ENCODE data around the gene CFAP65. TPM values are rescaled to one million over a fixed set of nuclear protein-coding genes. Genes with fewer than 3 reads are reported as not detected.
A peak's percentile ranks its signal among the peaks of the same experiment; 100 is the strongest.

Gene CFAP65
- total RNA-seq, 2 experiments from 2014 or later = not detected

DNA sequence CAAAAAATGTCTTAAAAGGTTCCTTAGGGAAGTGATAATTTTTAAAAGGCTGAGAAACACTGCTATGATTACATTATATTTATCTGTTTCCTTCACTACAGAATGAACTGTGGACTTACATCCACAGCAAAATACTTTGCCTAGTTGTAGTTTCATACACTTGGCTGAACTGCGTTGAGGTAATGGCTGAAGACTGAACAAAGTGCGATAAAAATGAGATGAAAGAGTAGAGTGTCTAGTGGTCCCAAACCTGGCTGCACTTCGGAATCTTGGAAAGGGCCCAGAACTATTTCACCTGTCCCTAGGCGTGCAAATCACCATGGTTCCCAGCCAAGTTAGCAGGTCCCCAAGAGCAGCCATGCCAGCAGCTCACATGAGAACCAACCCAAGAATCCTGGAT lies 37.6 kb upstream of the CFAP65 start:
- H3K36me3 Mint-ChIP-seq (ENCODE audit: low read depth) = peaks cover 7% of the 10 kb centered on the region
- no peaks in the 10 kb centered on the region for H3K27me3 Mint-ChIP-seq (ENCODE audit: low read depth)
- DNase-seq (no peak), ATAC-seq (no peak)
- ChIA-PET POLR2A (no interaction called here), CTCF (interaction anchor here (0.9 to 1.5 kb wide), 5 partner anchors 25 to 216 kb away, joined by 3 to 4 read pairs (median 3); no protein-coding TSS in a partner anchor)
- no peak overlapping the region for H3K4me3 Mint-ChIP-seq
- H3K27ac Mint-ChIP-seq = no peak overlapping the region
- H3K4me1 Mint-ChIP-seq (ENCODE audit: low read depth) = no peaks in the 10 kb centered on the region
- no peaks in the 10 kb centered on the region for H3K9me3 Mint-ChIP-seq (ENCODE audit: insufficient read depth)

DNA sequence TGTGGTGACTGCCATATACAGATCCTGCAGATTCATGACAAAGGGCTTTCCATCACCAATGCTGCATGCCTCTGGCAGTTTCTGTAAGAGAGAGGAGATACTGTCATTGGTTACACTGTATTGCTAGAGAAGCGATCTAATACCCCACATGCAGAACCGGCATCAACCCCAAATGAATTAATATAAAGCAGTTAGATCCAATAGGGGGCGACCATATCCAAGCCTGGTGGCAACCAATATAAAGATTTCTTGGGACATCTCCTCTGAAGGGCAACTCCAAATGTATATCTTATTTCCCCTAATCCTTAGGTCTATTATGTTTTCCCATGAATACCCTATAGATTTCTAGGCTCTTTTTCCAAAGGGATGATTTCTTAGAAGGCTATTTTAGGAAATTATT lies 36.8 kb upstream of the CFAP65 start:
- Mint-ChIP-seq H3K4me1 (ENCODE audit: low read depth) (no peaks in the 10 kb centered on the region), H3K9me3 (ENCODE audit: insufficient read depth) (no peaks in the 10 kb centered on the region), H3K36me3 (ENCODE audit: low read depth) (peaks cover 7% of the 10 kb centered on the region), H3K4me3 (no peak overlapping the region), H3K27ac (no peak overlapping the region), H3K27me3 (ENCODE audit: low read depth) (no peaks in the 10 kb centered on the region)
- DNase-seq = no peak
- no peak for ATAC-seq
- ChIA-PET POLR2A (no interaction called here), CTCF (interaction anchor here (0.9 to 1.5 kb wide), 5 partner anchors 26 to 217 kb away, joined by 3 to 4 read pairs (median 3); no protein-coding TSS in a partner anchor)

- peaks cover 7% of the 10 kb centered on the region for H3K36me3 Mint-ChIP-seq (ENCODE audit: low read depth)
- no peak overlapping the region for H3K4me3 Mint-ChIP-seq
- POLR2A ChIA-PET = interaction anchor here (1.1 kb wide), 1 partner anchor 29 kb away, joined by 3 read pairs; no protein-coding TSS in a partner anchor
- DNase-seq (no peak), ATAC-seq (no peak)
- no peaks in the 10 kb centered on the region for H3K9me3 Mint-ChIP-seq (ENCODE audit: insufficient read depth)
- no peaks in the 10 kb centered on the region for H3K27me3 Mint-ChIP-seq (ENCODE audit: low read depth)
- CTCF ChIA-PET = interaction anchor here (0.7 to 6.6 kb wide), 6 partner anchors 10 to 199 kb away, joined by 3 to 76 read pairs (median 3); no protein-coding TSS in a partner anchor
- H3K4me1 Mint-ChIP-seq (ENCODE audit: low read depth) = no peaks in the 10 kb centered on the region
- no peak overlapping the region for H3K27ac Mint-ChIP-seq
These were observed 34.9 kb upstream of the CFAP65 start for GRCh38 chr2:219076253-219076652.

DNA sequence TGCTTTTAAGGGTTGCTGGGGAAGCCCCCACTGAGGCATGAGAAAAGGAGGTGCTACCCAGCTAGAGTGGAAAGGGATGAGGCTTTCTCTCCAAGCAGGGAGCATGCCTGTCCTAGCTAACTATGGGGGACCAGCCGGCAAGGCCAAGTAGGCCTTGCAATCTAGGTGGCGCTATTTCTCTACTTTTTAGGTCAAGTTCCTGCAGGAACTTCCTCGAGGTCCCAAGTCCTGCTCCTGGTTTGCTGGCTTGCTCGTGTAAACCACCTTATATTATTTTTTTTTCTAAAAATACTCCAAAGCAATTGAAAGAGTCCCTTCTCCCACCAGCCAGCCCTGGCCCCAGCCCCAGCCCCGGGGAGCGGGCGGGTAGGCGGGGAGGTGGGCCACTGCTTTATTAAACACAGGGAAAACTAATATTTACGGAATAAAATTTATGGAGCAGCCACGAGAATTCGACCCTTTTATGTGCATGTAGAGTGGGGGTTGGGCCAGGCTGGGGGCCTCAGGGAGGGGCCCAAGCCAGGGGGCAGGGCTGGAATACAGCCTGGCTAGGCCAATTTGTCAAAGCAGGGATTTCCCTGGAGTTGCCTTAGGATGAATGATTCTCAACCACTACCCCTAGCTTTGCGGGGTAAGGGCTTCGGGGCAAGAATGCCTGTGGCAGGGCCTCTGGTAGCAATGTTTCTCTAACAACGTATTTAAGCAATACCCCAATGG lies 32.3 kb upstream of the CFAP65 start:
- no peak overlapping the region for H3K4me3 Mint-ChIP-seq
- peaks cover 7% of the 10 kb centered on the region for H3K36me3 Mint-ChIP-seq (ENCODE audit: low read depth)
- POLR2A ChIA-PET = no interaction called here
- H3K9me3 Mint-ChIP-seq (ENCODE audit: insufficient read depth) = no peaks in the 10 kb centered on the region
- CTCF ChIA-PET = interaction anchor here (0.6 to 6.6 kb wide), 24 partner anchors 9 to 1317 kb away, joined by 3 to 76 read pairs (median 4); no protein-coding TSS in a partner anchor
- no peaks in the 10 kb centered on the region for H3K27me3 Mint-ChIP-seq (ENCODE audit: low read depth)
- no peaks in the 10 kb centered on the region for H3K4me1 Mint-ChIP-seq (ENCODE audit: low read depth)
- H3K27ac Mint-ChIP-seq = no peak overlapping the region
- peak; percentile 42 for ATAC-seq
- DNase-seq = peak; percentile 28

GRCh38 chr2:219072741-219073250 lies 31.5 kb upstream of the CFAP65 start:
- Mint-ChIP-seq H3K9me3 (ENCODE audit: insufficient read depth) (no peaks in the 10 kb centered on the region), H3K4me3 (no peak overlapping the region), H3K27ac (no peak overlapping the region), H3K4me1 (ENCODE audit: low read depth) (no peaks in the 10 kb centered on the region), H3K27me3 (ENCODE audit: low read depth) (no peaks in the 10 kb centered on the region), H3K36me3 (ENCODE audit: low read depth) (peaks cover 7% of the 10 kb centered on the region)
- ChIA-PET POLR2A (no interaction called here), CTCF (interaction anchor here (0.6 to 6.6 kb wide), 22 partner anchors 9 to 1316 kb away, joined by 3 to 76 read pairs (median 6); partner anchors contain the start of gene IHH)
- DNase-seq = no peak
- ATAC-seq = no peak

DNA sequence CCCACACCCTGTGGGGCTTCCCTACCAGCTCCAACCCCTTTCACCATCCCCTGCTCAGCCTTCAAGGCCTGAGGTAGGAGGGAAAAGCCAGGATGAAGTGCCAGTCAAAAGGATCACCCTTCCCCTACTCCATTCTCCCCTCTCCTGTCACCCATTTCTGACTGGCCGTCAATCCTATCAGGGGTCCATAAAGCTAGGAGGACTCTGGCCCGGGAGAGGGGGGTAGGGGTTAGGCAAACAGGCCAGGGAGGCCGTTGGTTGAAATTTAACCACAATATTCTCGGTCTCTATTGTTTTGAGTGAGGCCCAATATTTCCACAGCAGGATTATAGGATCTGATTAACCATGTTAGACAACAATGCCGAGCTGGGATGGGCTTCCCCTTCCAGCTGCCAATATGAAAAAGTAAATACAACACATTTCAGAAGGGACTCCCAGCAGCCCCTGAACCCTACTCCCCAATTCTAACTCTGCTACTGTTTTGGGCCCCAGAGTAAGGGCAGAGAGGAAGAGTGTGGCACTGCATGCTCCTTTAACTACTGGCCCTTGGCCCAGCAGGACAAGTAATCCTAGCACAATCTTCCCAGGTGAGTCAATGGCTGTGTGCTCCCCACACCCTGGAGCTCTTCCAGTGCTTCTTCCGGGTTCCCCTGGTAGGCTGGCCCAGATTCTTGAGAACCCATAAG lies 30.0 kb upstream of the CFAP65 start:
- Mint-ChIP-seq H3K36me3 (ENCODE audit: low read depth) (peaks cover 5% of the 10 kb centered on the region), H3K27ac (no peak overlapping the region), H3K4me3 (no peak overlapping the region), H3K4me1 (ENCODE audit: low read depth) (no peaks in the 10 kb centered on the region), H3K27me3 (ENCODE audit: low read depth) (no peaks in the 10 kb centered on the region), H3K9me3 (ENCODE audit: insufficient read depth) (no peaks in the 10 kb centered on the region)
- DNase-seq = no peak
- ChIA-PET POLR2A (interaction anchor here (0.5 kb wide), 1 partner anchor 76 kb away, joined by 3 read pairs; no protein-coding TSS in a partner anchor), CTCF (interaction anchor here (1.0 to 6.6 kb wide), 8 partner anchors 12 to 224 kb away, joined by 3 to 76 read pairs (median 13); partner anchors contain the start of gene IHH)
- ATAC-seq = no peak

GRCh38 chr2:219065484-219065883 lies 24.2 kb upstream of the CFAP65 start:
- Mint-ChIP-seq H3K4me3 (no peak overlapping the region), H3K27ac (no peak overlapping the region), H3K4me1 (ENCODE audit: low read depth) (peaks cover 4% of the 10 kb centered on the region), H3K9me3 (ENCODE audit: insufficient read depth) (no peaks in the 10 kb centered on the region), H3K36me3 (ENCODE audit: low read depth) (no peaks in the 10 kb centered on the region), H3K27me3 (ENCODE audit: low read depth) (peaks cover 40% of the 10 kb centered on the region)
- POLR2A ChIA-PET = no interaction called here
- CTCF ChIA-PET = interaction anchor here (0.8 to 1.5 kb wide), 5 partner anchors 24 to 89 kb away, joined by 3 to 10 read pairs (median 6); partner anchors contain the start of gene CFAP65
- no peak for DNase-seq
- no peak for ATAC-seq

GRCh38 chr2:219062081-219062480 lies 20.8 kb upstream of the CFAP65 start:
- ATAC-seq = no peak
- Mint-ChIP-seq H3K4me3 (no peak overlapping the region), H3K27ac (no peak overlapping the region), H3K36me3 (ENCODE audit: low read depth) (no peaks in the 10 kb centered on the region), H3K4me1 (ENCODE audit: low read depth) (peaks cover 21% of the 10 kb centered on the region), H3K9me3 (ENCODE audit: insufficient read depth) (no peaks in the 10 kb centered on the region), H3K27me3 (ENCODE audit: low read depth) (peaks cover 68% of the 10 kb centered on the region)
- POLR2A ChIA-PET = no interaction called here
- CTCF ChIA-PET = interaction anchor here (1.0 to 5.8 kb wide), 3 partner anchors 11 to 59 kb away, joined by 3 to 64 read pairs (median 4); no protein-coding TSS in a partner anchor
- DNase-seq = no peak

- no peak within 1 kb of the TSS for H3K27ac Mint-ChIP-seq
- no peaks in the 10 kb centered on the region for H3K36me3 Mint-ChIP-seq (ENCODE audit: low read depth)
- H3K27me3 Mint-ChIP-seq (ENCODE audit: low read depth) = peaks cover 77% of the 10 kb centered on the region
- peak within 1 kb of the TSS; percentile 51 for H3K4me3 Mint-ChIP-seq
- CTCF ChIA-PET = interaction anchor here (1.0 to 5.8 kb wide), 5 partner anchors 10 to 81 kb away, joined by 3 to 64 read pairs (median 7); no protein-coding TSS in a partner anchor
- POLR2A ChIA-PET = no interaction called here
- peaks cover 21% of the 10 kb centered on the region for H3K4me1 Mint-ChIP-seq (ENCODE audit: low read depth)
- peak; percentile 28 for DNase-seq
- H3K9me3 Mint-ChIP-seq (ENCODE audit: insufficient read depth) = no peaks in the 10 kb centered on the region
- peak; percentile 32 for ATAC-seq
These were observed 19.8 kb upstream of the CFAP65 start, which contains the start of gene IHH for GRCh38 chr2:219060821-219061791. IHH (minus strand) TSS chr2:219060921; CDS start chr2:219060467, 454 bp downstream.

DNA sequence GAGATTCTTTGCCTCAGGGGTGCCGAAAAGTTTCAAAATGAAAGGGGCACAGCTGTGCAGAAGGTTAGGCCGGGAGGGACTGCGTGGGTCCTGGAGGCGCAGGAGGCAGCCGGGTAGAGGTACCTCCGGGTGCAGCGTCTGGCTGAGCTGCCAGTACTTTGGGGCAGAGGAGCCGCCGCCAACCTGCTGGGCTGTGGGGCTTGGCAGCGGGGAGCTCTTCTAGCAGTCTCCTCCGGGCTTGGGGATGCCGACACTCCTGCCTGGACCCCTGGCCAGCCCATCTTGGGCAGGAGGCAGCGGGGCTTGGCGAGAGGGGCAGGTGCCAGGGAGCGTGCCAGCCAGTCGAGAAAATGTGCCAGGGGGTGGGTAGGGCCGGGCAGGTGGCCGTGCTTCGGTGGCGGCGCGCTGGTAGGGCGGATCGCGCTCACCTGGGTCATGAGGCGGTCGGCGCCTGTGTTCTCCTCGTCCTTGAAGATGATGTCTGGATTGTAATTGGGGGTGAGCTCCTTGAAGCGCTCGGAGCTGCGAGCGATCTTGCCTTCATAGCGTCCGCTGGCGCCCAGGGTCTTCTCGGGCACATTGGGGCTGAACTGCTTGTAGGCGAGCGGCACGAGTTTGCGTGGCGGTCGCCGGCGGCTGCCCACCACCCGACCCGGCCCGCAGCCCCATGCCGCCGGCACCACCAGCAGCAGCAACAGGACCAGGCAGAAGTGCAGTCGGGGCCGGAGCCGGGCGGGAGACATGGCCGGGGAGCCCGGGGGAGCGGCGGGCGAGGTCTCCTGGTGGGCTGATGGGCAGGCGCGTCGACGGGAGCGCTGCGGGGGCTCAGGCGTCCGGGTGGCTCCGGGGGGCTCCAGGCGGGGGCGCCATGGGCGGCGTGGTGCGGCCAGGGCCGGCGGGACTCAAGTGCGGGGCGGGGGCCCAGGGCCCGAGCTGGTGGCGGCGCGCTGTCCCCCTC lies 18.7 kb upstream of the CFAP65 start:
- Mint-ChIP-seq H3K4me3 (peak overlapping the region; percentile 51), H3K36me3 (ENCODE audit: low read depth) (no peaks in the 10 kb centered on the region), H3K27ac (no peak overlapping the region), H3K9me3 (ENCODE audit: insufficient read depth) (no peaks in the 10 kb centered on the region), H3K4me1 (ENCODE audit: low read depth) (peaks cover 21% of the 10 kb centered on the region), H3K27me3 (ENCODE audit: low read depth) (peaks cover 77% of the 10 kb centered on the region)
- DNase-seq = no peak
- ChIA-PET POLR2A (no interaction called here), CTCF (interaction anchor here (1.4 to 5.8 kb wide), 12 partner anchors 8 to 235 kb away, joined by 5 to 64 read pairs (median 6); no protein-coding TSS in a partner anchor)
- ATAC-seq = no peak

Data from activated CD8-positive, alpha-beta T cell treated with anti-CD3 and anti-CD28 coated beads, Interleukin-2, amount 10 ng/mL, durations not matched to agents 7 days and 5 days (primary cell).